ENCODE measurements around the gene NLGN3. TPM values are rescaled to one million over a fixed set of nuclear protein-coding genes. Genes with fewer than 3 reads are reported as not detected.

NLGN3 gene
- total and polyA plus RNA-seq, 2 of the 8 experiments (the other 6 are each of a cell fraction or from before 2014, with no cell fraction given), result 12.0 to 14.8 TPM

DNA sequence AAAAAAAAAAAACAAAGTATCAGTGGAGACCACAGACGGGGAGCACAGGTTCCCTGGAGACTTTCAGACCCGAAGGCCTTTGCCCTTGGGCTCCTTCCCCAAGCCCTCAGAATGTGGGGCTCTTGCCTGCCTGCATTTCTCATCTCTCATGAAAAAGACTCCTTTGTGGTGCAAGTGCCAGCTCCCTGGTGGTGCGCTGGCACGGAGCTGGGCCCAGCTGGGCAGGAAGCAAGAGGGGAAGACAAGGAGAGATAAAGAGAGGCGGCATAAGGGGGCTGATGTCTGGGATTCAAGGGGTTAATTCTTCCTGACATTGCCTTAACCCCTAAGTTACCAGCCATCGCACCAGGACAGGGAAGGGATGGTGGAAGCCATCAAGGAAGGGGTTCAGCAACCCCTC, 21.8 kb downstream of the NLGN3 start (continued):
- TF ChIP-seq, protein P1, sequence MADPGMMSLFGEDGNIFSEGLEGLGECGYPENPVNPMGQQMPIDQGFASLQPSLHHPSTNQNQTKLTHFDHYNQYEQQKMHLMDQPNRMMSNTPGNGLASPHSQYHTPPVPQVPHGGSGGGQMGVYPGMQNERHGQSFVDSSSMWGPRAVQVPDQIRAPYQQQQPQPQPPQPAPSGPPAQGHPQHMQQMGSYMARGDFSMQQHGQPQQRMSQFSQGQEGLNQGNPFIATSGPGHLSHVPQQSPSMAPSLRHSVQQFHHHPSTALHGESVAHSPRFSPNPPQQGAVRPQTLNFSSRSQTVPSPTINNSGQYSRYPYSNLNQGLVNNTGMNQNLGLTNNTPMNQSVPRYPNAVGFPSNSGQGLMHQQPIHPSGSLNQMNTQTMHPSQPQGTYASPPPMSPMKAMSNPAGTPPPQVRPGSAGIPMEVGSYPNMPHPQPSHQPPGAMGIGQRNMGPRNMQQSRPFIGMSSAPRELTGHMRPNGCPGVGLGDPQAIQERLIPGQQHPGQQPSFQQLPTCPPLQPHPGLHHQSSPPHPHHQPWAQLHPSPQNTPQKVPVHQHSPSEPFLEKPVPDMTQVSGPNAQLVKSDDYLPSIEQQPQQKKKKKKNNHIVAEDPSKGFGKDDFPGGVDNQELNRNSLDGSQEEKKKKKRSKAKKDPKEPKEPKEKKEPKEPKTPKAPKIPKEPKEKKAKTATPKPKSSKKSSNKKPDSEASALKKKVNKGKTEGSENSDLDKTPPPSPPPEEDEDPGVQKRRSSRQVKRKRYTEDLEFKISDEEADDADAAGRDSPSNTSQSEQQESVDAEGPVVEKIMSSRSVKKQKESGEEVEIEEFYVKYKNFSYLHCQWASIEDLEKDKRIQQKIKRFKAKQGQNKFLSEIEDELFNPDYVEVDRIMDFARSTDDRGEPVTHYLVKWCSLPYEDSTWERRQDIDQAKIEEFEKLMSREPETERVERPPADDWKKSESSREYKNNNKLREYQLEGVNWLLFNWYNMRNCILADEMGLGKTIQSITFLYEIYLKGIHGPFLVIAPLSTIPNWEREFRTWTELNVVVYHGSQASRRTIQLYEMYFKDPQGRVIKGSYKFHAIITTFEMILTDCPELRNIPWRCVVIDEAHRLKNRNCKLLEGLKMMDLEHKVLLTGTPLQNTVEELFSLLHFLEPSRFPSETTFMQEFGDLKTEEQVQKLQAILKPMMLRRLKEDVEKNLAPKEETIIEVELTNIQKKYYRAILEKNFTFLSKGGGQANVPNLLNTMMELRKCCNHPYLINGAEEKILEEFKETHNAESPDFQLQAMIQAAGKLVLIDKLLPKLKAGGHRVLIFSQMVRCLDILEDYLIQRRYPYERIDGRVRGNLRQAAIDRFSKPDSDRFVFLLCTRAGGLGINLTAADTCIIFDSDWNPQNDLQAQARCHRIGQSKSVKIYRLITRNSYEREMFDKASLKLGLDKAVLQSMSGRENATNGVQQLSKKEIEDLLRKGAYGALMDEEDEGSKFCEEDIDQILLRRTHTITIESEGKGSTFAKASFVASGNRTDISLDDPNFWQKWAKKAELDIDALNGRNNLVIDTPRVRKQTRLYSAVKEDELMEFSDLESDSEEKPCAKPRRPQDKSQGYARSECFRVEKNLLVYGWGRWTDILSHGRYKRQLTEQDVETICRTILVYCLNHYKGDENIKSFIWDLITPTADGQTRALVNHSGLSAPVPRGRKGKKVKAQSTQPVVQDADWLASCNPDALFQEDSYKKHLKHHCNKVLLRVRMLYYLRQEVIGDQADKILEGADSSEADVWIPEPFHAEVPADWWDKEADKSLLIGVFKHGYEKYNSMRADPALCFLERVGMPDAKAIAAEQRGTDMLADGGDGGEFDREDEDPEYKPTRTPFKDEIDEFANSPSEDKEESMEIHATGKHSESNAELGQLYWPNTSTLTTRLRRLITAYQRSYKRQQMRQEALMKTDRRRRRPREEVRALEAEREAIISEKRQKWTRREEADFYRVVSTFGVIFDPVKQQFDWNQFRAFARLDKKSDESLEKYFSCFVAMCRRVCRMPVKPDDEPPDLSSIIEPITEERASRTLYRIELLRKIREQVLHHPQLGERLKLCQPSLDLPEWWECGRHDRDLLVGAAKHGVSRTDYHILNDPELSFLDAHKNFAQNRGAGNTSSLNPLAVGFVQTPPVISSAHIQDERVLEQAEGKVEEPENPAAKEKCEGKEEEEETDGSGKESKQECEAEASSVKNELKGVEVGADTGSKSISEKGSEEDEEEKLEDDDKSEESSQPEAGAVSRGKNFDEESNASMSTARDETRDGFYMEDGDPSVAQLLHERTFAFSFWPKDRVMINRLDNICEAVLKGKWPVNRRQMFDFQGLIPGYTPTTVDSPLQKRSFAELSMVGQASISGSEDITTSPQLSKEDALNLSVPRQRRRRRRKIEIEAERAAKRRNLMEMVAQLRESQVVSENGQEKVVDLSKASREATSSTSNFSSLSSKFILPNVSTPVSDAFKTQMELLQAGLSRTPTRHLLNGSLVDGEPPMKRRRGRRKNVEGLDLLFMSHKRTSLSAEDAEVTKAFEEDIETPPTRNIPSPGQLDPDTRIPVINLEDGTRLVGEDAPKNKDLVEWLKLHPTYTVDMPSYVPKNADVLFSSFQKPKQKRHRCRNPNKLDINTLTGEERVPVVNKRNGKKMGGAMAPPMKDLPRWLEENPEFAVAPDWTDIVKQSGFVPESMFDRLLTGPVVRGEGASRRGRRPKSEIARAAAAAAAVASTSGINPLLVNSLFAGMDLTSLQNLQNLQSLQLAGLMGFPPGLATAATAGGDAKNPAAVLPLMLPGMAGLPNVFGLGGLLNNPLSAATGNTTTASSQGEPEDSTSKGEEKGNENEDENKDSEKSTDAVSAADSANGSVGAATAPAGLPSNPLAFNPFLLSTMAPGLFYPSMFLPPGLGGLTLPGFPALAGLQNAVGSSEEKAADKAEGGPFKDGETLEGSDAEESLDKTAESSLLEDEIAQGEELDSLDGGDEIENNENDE (IDR thresholded peaks at IDR 0.05; ENCODE audit: insufficient replicate concordance, low read length), result no peak
- TF ChIP-seq BRCA1 (IDR thresholded peaks at IDR 0.05; ENCODE audit: low read depth, low read length) (no peak), SRF (IDR thresholded peaks at IDR 0.05; ENCODE audit: low read depth, low read length) (no peak)
